GM21619 (cell line): ENCODE measurements around the gene SPANXC.
"Not testable (repeated sequence)": the region's sequence is repeated elsewhere in the genome, so short reads cannot be mapped to it uniquely, and the experiment has no call there.

Source experiments
- ATAC-seq: cut with Tn5 transposase; IDR thresholded peaks from one replicate; pipeline ENCODE4 v1.9.1; 2021; ENCODE audit not compliant: unreplicated experiment

SPANXC gene, protein sequence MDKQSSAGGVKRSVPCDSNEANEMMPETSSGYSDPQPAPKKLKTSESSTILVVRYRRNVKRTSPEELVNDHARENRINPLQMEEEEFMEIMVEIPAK

DNA sequence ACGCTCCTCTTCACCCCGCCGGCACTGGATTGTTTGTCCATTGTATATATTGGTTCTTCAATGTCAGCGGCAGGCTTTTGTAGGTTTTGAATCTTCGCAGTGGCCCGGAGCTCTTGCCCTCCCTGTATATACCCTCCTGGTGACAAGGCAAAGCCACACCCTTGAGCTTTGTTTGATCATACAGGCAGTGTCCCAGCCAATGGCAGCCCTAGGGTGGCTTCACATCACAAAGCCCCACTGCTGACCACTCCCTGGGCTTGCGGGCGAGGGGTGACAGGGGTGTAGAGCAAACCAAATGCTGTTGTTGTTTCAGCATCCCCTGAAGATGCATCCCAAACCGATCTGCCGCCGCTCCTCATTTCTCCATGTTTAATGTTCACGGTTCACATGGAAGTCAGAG is at the start of gene SPANXC:
SPANXC (minus strand) TSS at position 101 of the 400 bp plus-strand sequence; CDS start at position 41, 60 bp downstream.
- not testable (repeated sequence) for ATAC-seq

DNA sequence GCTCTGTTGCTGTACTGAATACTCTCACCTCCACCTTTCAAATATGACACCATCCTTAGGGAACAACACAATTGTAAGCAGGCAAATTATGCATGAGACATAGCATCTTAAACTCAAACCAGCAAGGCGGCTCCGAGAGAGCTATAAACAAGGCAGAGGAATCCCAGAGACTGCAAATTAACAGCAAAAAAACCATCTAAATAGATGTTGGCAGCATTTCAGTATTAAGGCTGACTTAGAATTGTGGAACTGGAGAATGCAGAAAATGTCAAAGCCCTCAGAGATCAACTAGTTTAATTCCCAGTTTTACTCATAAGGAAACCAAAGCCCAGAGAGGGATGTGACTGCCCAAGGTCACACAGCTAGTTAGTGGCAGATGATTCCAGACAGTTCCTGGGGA is 37.2 kb upstream of the SPANXC start:
- ATAC-seq = no peak

DNA sequence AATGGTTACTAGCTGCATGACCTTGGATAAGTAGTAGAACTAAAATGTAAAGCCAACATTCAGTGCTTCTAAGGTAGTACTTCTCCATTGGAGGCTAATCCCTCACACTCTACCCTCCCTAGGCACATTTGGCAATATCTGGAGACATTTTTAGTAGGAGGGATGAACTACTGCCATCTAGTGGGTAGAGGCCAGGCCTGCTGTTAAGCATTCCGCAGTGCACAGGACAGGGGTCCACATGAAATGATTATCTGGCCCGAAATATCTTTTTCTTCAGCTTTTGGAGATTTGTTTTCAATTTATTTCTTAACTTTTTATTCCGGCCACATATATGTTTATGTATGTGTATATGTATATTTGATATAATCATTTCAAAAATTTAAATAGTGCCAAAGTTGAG is 36.0 kb upstream of the SPANXC start:
- ATAC-seq = no peak

DNA sequence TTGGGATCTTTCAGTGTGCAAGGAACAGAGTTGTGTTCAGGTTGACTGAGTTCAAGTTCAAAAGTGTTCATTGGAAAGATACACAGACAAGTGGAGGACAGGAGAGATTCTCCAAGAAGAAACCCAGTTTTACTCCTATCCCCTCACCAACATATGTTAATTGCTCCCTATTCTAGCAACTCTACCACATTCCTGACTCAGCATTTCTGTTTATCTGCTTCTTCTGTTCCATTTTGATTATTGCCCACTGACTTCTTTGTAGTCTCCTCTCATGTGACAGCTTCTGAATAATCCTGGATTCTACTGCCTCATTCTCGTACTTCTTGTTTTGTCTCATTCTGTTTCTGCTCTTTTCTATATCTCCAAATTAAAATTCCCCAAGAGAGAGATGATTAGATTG is 15.8 kb upstream of the SPANXC start:
- ATAC-seq = no peak

DNA sequence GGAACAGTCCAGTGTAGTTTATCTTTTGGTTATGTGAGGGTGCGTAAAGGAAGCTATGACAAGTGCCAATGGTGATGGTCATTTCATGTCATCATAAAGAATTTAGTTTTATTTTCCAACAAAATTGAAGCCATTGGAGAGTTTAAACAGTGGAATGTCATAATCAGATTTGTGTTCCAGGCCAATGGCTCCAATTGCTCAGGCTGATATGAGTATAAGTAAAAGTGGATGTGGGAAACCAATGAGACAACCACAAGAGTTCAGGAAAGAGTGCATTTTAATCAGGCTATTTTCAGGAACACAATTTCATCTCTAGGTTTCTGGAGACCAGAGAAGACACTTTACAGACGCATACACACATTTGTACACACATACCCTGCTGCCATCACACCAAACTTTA is 20.7 kb downstream of the SPANXC start:
- no peak for ATAC-seq

DNA sequence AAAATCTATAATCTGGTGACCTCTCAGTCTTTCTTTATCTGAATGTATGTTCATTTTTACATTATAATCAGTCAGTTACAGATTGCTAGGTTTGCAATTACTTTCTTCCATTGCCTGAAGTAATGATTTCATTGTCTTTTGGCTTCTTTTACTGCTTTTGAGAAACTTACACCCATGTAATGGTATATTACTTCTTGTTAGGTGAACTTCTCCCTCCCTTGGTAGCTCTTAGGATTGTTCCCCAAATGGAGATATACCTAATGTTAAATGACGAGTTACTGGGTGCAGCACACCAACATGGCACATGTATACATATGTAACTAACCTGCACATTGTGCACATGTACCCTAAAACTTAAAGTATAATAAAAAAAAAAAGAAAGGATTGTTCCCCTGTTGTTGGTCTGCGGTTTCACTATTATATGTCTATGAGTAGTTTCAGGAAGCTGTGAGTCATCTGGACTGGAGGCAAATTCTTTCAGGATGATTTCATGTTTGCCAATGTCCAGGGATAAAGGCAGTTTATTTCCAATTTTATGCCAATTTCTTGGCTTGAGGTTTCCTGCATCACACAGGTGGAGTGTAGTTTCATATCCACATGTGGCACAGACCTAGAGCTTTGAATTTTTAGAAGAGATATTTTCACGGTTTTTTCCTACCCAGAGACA is 21.8 kb downstream of the SPANXC start:
- no peak for ATAC-seq

DNA sequence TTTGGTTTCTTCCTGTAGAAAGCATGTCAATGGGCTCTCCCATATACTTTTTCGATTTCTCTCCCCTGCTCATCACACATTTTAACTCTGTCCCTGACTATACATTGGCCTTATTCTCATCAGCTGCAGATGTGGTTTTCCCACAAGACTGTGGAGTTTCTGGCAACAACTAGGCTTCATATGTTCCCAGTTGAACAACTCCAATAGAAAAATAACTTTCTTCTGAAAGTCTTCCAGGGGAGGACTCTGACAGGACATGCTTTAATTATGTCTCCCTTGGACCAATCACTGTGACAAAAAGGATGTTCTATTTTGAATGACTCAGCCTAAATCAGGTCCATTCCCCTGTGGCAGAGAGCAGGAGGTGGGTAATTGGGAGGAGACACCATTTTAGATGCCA is 28.1 kb downstream of the SPANXC start:
- no peak for ATAC-seq

DNA sequence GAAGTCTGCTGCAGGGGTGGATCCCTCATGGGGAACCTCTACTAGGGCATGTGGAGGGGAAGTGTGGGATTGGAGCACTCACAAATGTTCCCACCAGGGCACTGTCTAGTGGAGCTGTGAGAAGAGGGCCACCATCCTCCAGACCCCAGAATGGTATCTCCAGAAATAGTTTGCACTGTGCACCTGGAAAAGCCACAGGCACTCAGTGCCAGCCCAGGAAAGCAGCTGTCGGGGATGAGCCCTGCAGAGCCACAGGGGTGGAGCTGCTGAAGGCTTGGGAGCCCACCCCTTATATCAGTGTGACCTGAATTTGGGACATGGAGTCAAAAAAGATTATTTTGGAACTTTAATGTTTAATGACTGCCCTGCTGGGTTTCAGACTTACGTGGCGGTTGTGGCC is 40.4 kb downstream of the SPANXC start:
- no peak for ATAC-seq
